ENCODE measurements around the gene TUBA3E.
"Not testable (repeated sequence)": the region's sequence is repeated elsewhere in the genome, so short reads cannot be mapped to it uniquely, and the experiment has no call there.

DNA sequence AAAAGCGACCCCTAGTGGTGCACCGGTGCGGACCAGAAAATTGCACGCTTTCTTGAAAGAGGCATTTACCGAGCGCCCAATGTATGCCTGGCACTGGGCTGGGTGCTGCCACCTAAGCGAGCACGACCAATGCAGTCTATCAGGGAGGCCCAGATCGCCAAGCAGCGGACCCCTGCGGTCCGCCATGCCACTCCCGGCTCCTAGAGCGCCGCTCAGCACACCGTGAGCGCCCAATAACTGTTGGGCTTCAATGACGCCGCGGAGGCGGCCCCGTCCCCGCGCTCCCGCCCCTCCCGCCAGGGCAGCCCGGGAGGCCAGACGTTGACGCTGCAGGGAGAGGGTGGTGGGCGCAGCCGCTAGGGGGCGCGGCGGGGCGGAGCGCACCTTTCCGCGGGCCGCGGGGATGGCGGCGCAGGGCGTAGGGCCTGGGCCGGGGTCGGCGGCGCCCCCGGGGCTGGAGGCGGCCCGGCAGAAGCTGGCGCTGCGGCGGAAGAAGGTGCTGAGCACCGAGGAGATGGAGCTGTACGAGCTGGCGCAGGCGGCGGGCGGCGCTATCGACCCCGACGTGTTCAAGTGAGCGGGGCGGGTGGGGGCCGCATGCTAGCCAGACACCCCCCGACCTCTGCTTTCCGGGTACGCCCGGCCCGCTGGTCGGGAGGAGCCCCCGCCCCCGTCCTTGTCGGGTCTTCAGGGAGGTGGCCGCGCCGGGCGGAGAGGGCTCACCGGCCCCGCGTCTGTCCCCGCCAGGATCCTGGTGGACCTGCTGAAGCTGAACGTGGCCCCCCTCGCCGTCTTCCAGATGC lies 16.2 kb downstream of the TUBA3E start, which contains the start of gene MZT2B:
- TF ChIP-seq, protein P1, sequence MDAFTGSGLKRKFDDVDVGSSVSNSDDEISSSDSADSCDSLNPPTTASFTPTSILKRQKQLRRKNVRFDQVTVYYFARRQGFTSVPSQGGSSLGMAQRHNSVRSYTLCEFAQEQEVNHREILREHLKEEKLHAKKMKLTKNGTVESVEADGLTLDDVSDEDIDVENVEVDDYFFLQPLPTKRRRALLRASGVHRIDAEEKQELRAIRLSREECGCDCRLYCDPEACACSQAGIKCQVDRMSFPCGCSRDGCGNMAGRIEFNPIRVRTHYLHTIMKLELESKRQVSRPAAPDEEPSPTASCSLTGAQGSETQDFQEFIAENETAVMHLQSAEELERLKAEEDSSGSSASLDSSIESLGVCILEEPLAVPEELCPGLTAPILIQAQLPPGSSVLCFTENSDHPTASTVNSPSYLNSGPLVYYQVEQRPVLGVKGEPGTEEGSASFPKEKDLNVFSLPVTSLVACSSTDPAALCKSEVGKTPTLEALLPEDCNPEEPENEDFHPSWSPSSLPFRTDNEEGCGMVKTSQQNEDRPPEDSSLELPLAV (CRISPR knock-in tag; conservative IDR thresholded peaks at IDR 0.05; ENCODE audit: low read depth) = 0 out of 2 replicates have a peak, but pooled peaks have one; percentile 26
- not testable (repeated sequence) for TF ChIP-seq HIVEP1 (CRISPR knock-in tag; IDR thresholded peaks at IDR 0.05)
- TF ChIP-seq, protein P2, sequence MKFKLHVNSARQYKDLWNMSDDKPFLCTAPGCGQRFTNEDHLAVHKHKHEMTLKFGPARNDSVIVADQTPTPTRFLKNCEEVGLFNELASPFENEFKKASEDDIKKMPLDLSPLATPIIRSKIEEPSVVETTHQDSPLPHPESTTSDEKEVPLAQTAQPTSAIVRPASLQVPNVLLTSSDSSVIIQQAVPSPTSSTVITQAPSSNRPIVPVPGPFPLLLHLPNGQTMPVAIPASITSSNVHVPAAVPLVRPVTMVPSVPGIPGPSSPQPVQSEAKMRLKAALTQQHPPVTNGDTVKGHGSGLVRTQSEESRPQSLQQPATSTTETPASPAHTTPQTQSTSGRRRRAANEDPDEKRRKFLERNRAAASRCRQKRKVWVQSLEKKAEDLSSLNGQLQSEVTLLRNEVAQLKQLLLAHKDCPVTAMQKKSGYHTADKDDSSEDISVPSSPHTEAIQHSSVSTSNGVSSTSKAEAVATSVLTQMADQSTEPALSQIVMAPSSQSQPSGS (CRISPR knock-in tag; IDR thresholded peaks at IDR 0.05) = peak; percentile 65; the same call in 1 of the 2 replicates

Data from HepG2 (cell line).